ENCODE data around the gene NOP53. TPM values are rescaled to one million over a fixed set of nuclear protein-coding genes. Genes with fewer than 3 reads are reported as not detected.
A peak's percentile ranks its signal among the peaks of the same experiment; 100 is the strongest.
"Not testable (repeated sequence)": the region's sequence is repeated elsewhere in the genome, so short reads cannot be mapped to it uniquely, and the experiment has no call there.

NOP53 gene
- polyA plus RNA-seq, 6 donors from 2014 or later = 128 to 360 (median 285) TPM

- peak overlapping the region in 2 of 6 donors; percentile 39 to 54 for H3K27ac Mint-ChIP-seq
- DNase-seq = no peak
- ATAC-seq (ENCODE audit: low read depth in 2 of 2) = no peak
Observed at GRCh38 chr19:47761566-47761965, 16.2 kb downstream of the NOP53 start.

GRCh38 chr19:47762151-47762550 is 16.8 kb downstream of the NOP53 start:
- peaks cover 0 to 5% (median 1%) of the 10 kb centered on the region in 7 donors for H3K9me3 Mint-ChIP-seq
- H3K36me3 Mint-ChIP-seq = peaks cover 14 to 15% of the 10 kb centered on the region in 2 donors
- H3K4me3 Mint-ChIP-seq = no peak overlapping the region
- ATAC-seq (ENCODE audit: low read depth in 2 of 2) (no peak), DNase-seq (no peak)
- no peaks in the 10 kb centered on the region for H3K27me3 Mint-ChIP-seq
- H3K4me1 Mint-ChIP-seq = peaks cover 0 to 5% (median 0%) of the 10 kb centered on the region in 3 donors
- H3K27ac Mint-ChIP-seq = peak overlapping the region in 1 of 6 donors; percentile 41

More at GRCh38 chr19:47761566-47761965, 16.2 kb downstream of the NOP53 start:
- H3K4me3 Mint-ChIP-seq = no peak overlapping the region
- H3K36me3 Mint-ChIP-seq = peaks cover 15 to 20% of the 10 kb centered on the region in 2 donors
- peaks cover 0 to 5% (median 0%) of the 10 kb centered on the region in 3 donors for H3K4me1 Mint-ChIP-seq
- no peaks in the 10 kb centered on the region for H3K27me3 Mint-ChIP-seq
- H3K9me3 Mint-ChIP-seq = peaks cover 0 to 5% (median 2%) of the 10 kb centered on the region in 7 donors

- Mint-ChIP-seq H3K9me3 (peaks cover 0 to 5% (median 0%) of the 10 kb centered on the region in 7 donors), H3K36me3 (peaks cover 10 to 15% of the 10 kb centered on the region in 2 donors), H3K4me3 (no peak overlapping the region), H3K4me1 (peaks cover 0 to 5% (median 0%) of the 10 kb centered on the region in 3 donors), H3K27me3 (no peaks in the 10 kb centered on the region), H3K27ac (no peak overlapping the region)
- ATAC-seq (ENCODE audit: low read depth in 2 of 2) (no peak), DNase-seq (no peak)
Observed at GRCh38 chr19:47762615-47763308, 17.4 kb downstream of the NOP53 start.

- H3K27ac Mint-ChIP-seq; ATAC-seq (ENCODE audit: low read depth in 2 of 2); H3K4me3 Mint-ChIP-seq; H3K27me3 Mint-ChIP-seq; H3K9me3 Mint-ChIP-seq; H3K4me1 Mint-ChIP-seq; DNase-seq; H3K36me3 Mint-ChIP-seq: not testable (repeated sequence)
Observed at GRCh38 chr19:47764705-47765104, 19.4 kb downstream of the NOP53 start.

- H3K27ac Mint-ChIP-seq = peak overlapping the region in 2 of 6 donors; percentile 44 to 47
- no peaks in the 10 kb centered on the region for H3K27me3 Mint-ChIP-seq
- no peak overlapping the region for H3K4me3 Mint-ChIP-seq
- DNase-seq = no peak
- H3K36me3 Mint-ChIP-seq = no peaks in the 10 kb centered on the region
- H3K4me1 Mint-ChIP-seq = peaks cover 0 to 8% (median 0%) of the 10 kb centered on the region in 3 donors
- peaks cover 0 to 3% (median 0%) of the 10 kb centered on the region in 7 donors for H3K9me3 Mint-ChIP-seq
- peak in 1 of 2 donors; percentile 25 for ATAC-seq (ENCODE audit: low read depth in 2 of 2)
Observed at GRCh38 chr19:47765523-47766358, 20.4 kb downstream of the NOP53 start.

- peak overlapping the region in 1 of 6 donors; percentile 86 for H3K27ac Mint-ChIP-seq
- peaks cover 0 to 3% (median 0%) of the 10 kb centered on the region in 7 donors for H3K9me3 Mint-ChIP-seq
- no peaks in the 10 kb centered on the region for H3K36me3 Mint-ChIP-seq
- H3K4me1 Mint-ChIP-seq = peaks cover 0 to 8% (median 0%) of the 10 kb centered on the region in 3 donors
- H3K27me3 Mint-ChIP-seq = no peaks in the 10 kb centered on the region
- DNase-seq (no peak), ATAC-seq (ENCODE audit: low read depth in 2 of 2) (no peak)
- H3K4me3 Mint-ChIP-seq = peak overlapping the region in 1 of 8 donors; percentile 55
Observed at GRCh38 chr19:47766359-47766620, 20.9 kb downstream of the NOP53 start.

GRCh38 chr19:47766670-47767069 is 21.3 kb downstream of the NOP53 start:
- no peak for ATAC-seq (ENCODE audit: low read depth in 2 of 2)
- no peaks in the 10 kb centered on the region for H3K27me3 Mint-ChIP-seq
- no peaks in the 10 kb centered on the region for H3K36me3 Mint-ChIP-seq
- peaks cover 0 to 8% (median 0%) of the 10 kb centered on the region in 3 donors for H3K4me1 Mint-ChIP-seq
- H3K9me3 Mint-ChIP-seq = peaks cover 0 to 3% (median 0%) of the 10 kb centered on the region in 7 donors
- H3K27ac Mint-ChIP-seq = no peak overlapping the region
- H3K4me3 Mint-ChIP-seq = peak overlapping the region in 1 of 8 donors; percentile 61
- no peak for DNase-seq

GRCh38 chr19:47767349-47767748 is 22.0 kb downstream of the NOP53 start:
- DNase-seq (no peak), ATAC-seq (ENCODE audit: low read depth in 2 of 2) (no peak)
- Mint-ChIP-seq H3K36me3 (no peaks in the 10 kb centered on the region), H3K27ac (no peak overlapping the region), H3K27me3 (no peaks in the 10 kb centered on the region), H3K4me1 (peaks cover 0 to 8% (median 0%) of the 10 kb centered on the region in 3 donors), H3K4me3 (peak overlapping the region in 1 of 8 donors; percentile 30), H3K9me3 (peaks cover 0 to 3% (median 0%) of the 10 kb centered on the region in 7 donors)

- Mint-ChIP-seq H3K27ac (peak overlapping the region in 1 of 6 donors; percentile 65), H3K4me1 (peaks cover 0 to 4% (median 0%) of the 10 kb centered on the region in 3 donors), H3K27me3 (no peaks in the 10 kb centered on the region), H3K9me3 (peaks cover 0 to 3% (median 0%) of the 10 kb centered on the region in 7 donors), H3K4me3 (no peak overlapping the region), H3K36me3 (no peaks in the 10 kb centered on the region)
- DNase-seq (no peak), ATAC-seq (ENCODE audit: low read depth in 2 of 2) (no peak)
Observed at GRCh38 chr19:47768604-47769003, 23.3 kb downstream of the NOP53 start.

- Mint-ChIP-seq H3K27me3 (no peaks in the 10 kb centered on the region), H3K4me1 (peaks cover 0 to 4% (median 0%) of the 10 kb centered on the region in 3 donors), H3K9me3 (peaks cover 0 to 3% (median 0%) of the 10 kb centered on the region in 7 donors), H3K4me3 (no peak overlapping the region), H3K36me3 (no peaks in the 10 kb centered on the region), H3K27ac (peak overlapping the region in 1 of 6 donors; percentile 72)
- DNase-seq (no peak), ATAC-seq (ENCODE audit: low read depth in 2 of 2) (no peak)
Observed at GRCh38 chr19:47769534-47769933, 24.2 kb downstream of the NOP53 start.

- not testable (repeated sequence) for H3K4me3 Mint-ChIP-seq
Observed at GRCh38 chr19:47771291-47771690, 25.9 kb downstream of the NOP53 start.

GRCh38 chr19:47776568-47776967 is 31.2 kb downstream of the NOP53 start:
- Mint-ChIP-seq H3K4me1 (peaks cover 14 to 36% (median 24%) of the 10 kb centered on the region in 3 donors), H3K9me3 (no peaks in the 10 kb centered on the region), H3K36me3 (peaks cover 0 to 5% of the 10 kb centered on the region in 2 donors), H3K27ac (no peak overlapping the region), H3K4me3 (peak overlapping the region in 3 of 8 donors; percentile 6 to 96 (median 43)), H3K27me3 (no peaks in the 10 kb centered on the region)
- ATAC-seq (ENCODE audit: low read depth in 2 of 2) = no peak
- DNase-seq = no peak

More at GRCh38 chr19:47771291-47771690, 25.9 kb downstream of the NOP53 start:
- not testable (repeated sequence) for ATAC-seq (ENCODE audit: low read depth in 2 of 2); H3K9me3 Mint-ChIP-seq; H3K4me1 Mint-ChIP-seq; H3K36me3 Mint-ChIP-seq; DNase-seq; H3K27me3 Mint-ChIP-seq
- peak overlapping the region in 2 of 6 donors; percentile 3 to 68 for H3K27ac Mint-ChIP-seq

GRCh38 chr19:47777245-47778048 is 32.1 kb downstream of the NOP53 start:
- Mint-ChIP-seq H3K27ac (peak overlapping the region in 3 of 6 donors; percentile 26 to 97 (median 92)), H3K4me1 (peaks cover 14 to 36% (median 26%) of the 10 kb centered on the region in 3 donors), H3K4me3 (peak overlapping the region; percentile 88 to 96 (median 93))
- not testable (repeated sequence) for H3K27me3 Mint-ChIP-seq; H3K9me3 Mint-ChIP-seq; H3K36me3 Mint-ChIP-seq; ATAC-seq (ENCODE audit: low read depth in 2 of 2); DNase-seq

All from naive B cell (primary cell).